Prostate gland (tissue), 2 donors: ENCODE results near the gene DNAJA2.

Experiments
- CTCF ChIP-seq, 4 experiments: fragments of 200-600 bp in 2 of 4; fragments of 450-650 bp in 2 of 4; sonication (generic) in 2 of 4; IDR thresholded peaks; 1 replicate in 3 of 4; 2 replicates in 1 of 4; pipeline ENCODE4 v1.5.1; 2016 to 2019; ENCODE audit warnings: antibody characterized with exemption in 4 of 4, mild to moderate bottlenecking in 2 of 4, moderate library complexity in 2 of 4
- POLR2AphosphoS5 ChIP-seq: sonication (generic); formaldehyde crosslinking; IDR thresholded peaks from one replicate; pipeline ENCODE4 v1.6.1; 2017; ENCODE audit warnings: antibody characterized with exemption

- TF ChIP-seq CTCF (IDR thresholded peaks at IDR 0.05), result no peak
- no peak for TF ChIP-seq POLR2AphosphoS5
These were observed 67.0 kb downstream of the DNAJA2 start for GRCh38 chr16:46906360-46907060.
